Upper lobe of left lung (tissue), 6 donors: ENCODE results near the gene SLC13A3. TPM values are rescaled to one million over a fixed set of nuclear protein-coding genes. Genes with fewer than 3 reads are reported as not detected.

ENCODE experiments used
- ATAC-seq, 2 donors: fragments of 200-7000 bp; cut with Tn5 transposase; one replicate each; pipeline ENCODE4 v1.9.1; 2022; ENCODE audit warnings: mild to moderate bottlenecking in 2 of 2, moderate library complexity in 2 of 2; ENCODE audit not compliant: low FRiP score in 2 of 2
- DNase-seq, 2 donors: peaks; one replicate each; pipeline ENCODE4 v3.0.0-alpha.2; 2019 to 2020
- H3K27ac ChIP-seq, 4 donors: fragments of 200-600 bp; sonication (generic); one replicate each; pipeline ENCODE4 v1.5.1; 2016 to 2019
- H3K27me3 ChIP-seq, 4 donors: fragments of 200-600 bp; sonication (generic); one replicate each; pipeline ENCODE4 v1.5.1; 2017 to 2019
- H3K36me3 ChIP-seq, 4 donors: fragments of 200-600 bp; sonication (generic); one replicate each; pipeline ENCODE4 v1.5.1; 2016 to 2019
- H3K4me1 ChIP-seq, 4 donors: fragments of 200-600 bp; sonication (generic); one replicate each; pipeline ENCODE4 v1.5.1; 2018 to 2019
- H3K4me3 ChIP-seq, 4 donors: fragments of 200-600 bp; sonication (generic); one replicate each; pipeline ENCODE4 v1.5.1; 2017 to 2019; ENCODE audit warnings: mild to moderate bottlenecking in 2 of 4, moderate library complexity in 1 of 4
- H3K9me3 ChIP-seq, 4 donors: fragments of 200-600 bp; sonication (generic); one replicate each; pipeline ENCODE4 v1.5.1; 2018 to 2019
- CTCF ChIP-seq, 6 experiments: fragments of 450-650 bp in 4 of 6; fragments of 200-600 bp in 2 of 6; sonication (generic) in 2 of 6; IDR thresholded peaks; one replicate each; pipeline ENCODE4 v1.5.1; 2016 to 2019; ENCODE audit warnings: antibody characterized with exemption in 6 of 6
- EP300 ChIP-seq, 4 donors: sonication (generic); formaldehyde crosslinking; IDR thresholded peaks; one replicate each; pipeline ENCODE4 v1.5.1; 2017; ENCODE audit warnings: antibody characterized with exemption in 4 of 4, control low read depth in 2 of 4
- POLR2A ChIP-seq, 4 donors: fragments of 450-650 bp; IDR thresholded peaks; one replicate each; pipeline ENCODE4 v1.5.1; 2016 to 2017; ENCODE audit warnings: antibody characterized with exemption in 4 of 4, mild to moderate bottlenecking in 2 of 4
- POLR2AphosphoS5 ChIP-seq, 2 donors: sonication (generic); formaldehyde crosslinking; IDR thresholded peaks; one replicate each; pipeline ENCODE4 v1.5.1; 2017; ENCODE audit warnings: antibody characterized with exemption in 2 of 2
- WGBS, 2 donors: methylation state at CpG; one replicate each; pipeline ENCODE4 v1.1.5; 2017 to 2018; 5-methylcytosine and 5-hydroxymethylcytosine counted together
- total RNA-seq, 6 donors: library from RNA; depleted of rRNA in 4 of 6; stranded (reverse); fragments of >200 nt in 4 of 6; gene quantifications; one replicate each; pipeline versions ENCODE4 v1.1.0 to v1.2.1, GENCODE V29; 2016 to 2021
- donor health status: DM: no; HTN: no; CAD: no; lungs with moderate emphysema.
- donor health status: DM: no; HTN: yes; CAD: no; lungs with severe emphysema.

Gene SLC13A3
- total RNA-seq, 6 donors from 2014 or later, result 0.88 to 11.5 (median 1.3) TPM

- DNase-seq, result no peak
- Histone ChIP-seq H3K4me1 (no peaks in the 10 kb centered on the region), H3K36me3 (no peaks in the 10 kb centered on the region), H3K27ac (no peak overlapping the region), H3K27me3 (no peaks in the 10 kb centered on the region), H3K9me3 (no peaks in the 10 kb centered on the region), H3K4me3 (no peak overlapping the region)
- TF ChIP-seq EP300 (IDR thresholded peaks at IDR 0.05) (no peak), POLR2AphosphoS5 (IDR thresholded peaks at IDR 0.05) (no peak), CTCF (IDR thresholded peaks at IDR 0.05) (no peak)
- 90 to 97% methylated on average over 4 of the region's 4 CpGs for WGBS, 2 donors
- no peak for ATAC-seq
Measured at GRCh38 chr20:46592580-46593362, 58.5 kb downstream of the SLC13A3 start.

GRCh38 chr20:46590443-46590842, 60.8 kb downstream of the SLC13A3 start:
- WGBS, 2 donors, result 21 to 26% methylated on average over 1 of the region's 1 CpG

GRCh38 chr20:46588532-46589511, 62.4 kb downstream of the SLC13A3 start:
- no peak for ATAC-seq
- WGBS, 2 donors, result 53 to 69% methylated on average over 14 of the region's 14 CpGs

More at GRCh38 chr20:46590443-46590842, 60.8 kb downstream of the SLC13A3 start:
- Histone ChIP-seq H3K27me3 (no peaks in the 10 kb centered on the region), H3K4me1 (no peaks in the 10 kb centered on the region), H3K27ac (no peak overlapping the region), H3K36me3 (no peaks in the 10 kb centered on the region), H3K4me3 (no peak overlapping the region), H3K9me3 (no peaks in the 10 kb centered on the region)
- DNase-seq, result no peak
- no peak for TF ChIP-seq POLR2A (IDR thresholded peaks at IDR 0.05)
- TF ChIP-seq EP300 (IDR thresholded peaks at IDR 0.05), result no peak
- TF ChIP-seq POLR2AphosphoS5 (IDR thresholded peaks at IDR 0.05), result no peak
- no peak for TF ChIP-seq CTCF (IDR thresholded peaks at IDR 0.05)
- no peak for ATAC-seq

GRCh38 chr20:46587986-46588385, 63.3 kb downstream of the SLC13A3 start:
- no peak for ATAC-seq
- no peaks in the 10 kb centered on the region for H3K4me1 ChIP-seq
- no peaks in the 10 kb centered on the region for H3K9me3 ChIP-seq
- no peaks in the 10 kb centered on the region for H3K27me3 ChIP-seq
- H3K27ac ChIP-seq, result no peak overlapping the region
- H3K36me3 ChIP-seq, result no peaks in the 10 kb centered on the region
- 75 to 84% methylated on average over 7 of the region's 7 CpGs for WGBS, 2 donors
- no peak overlapping the region for H3K4me3 ChIP-seq
- DNase-seq, result peak in 1 of 2 donors; percentile 24
- TF ChIP-seq POLR2AphosphoS5 (IDR thresholded peaks at IDR 0.05), result no peak
- no peak for TF ChIP-seq CTCF (IDR thresholded peaks at IDR 0.05)
- TF ChIP-seq EP300 (IDR thresholded peaks at IDR 0.05), result no peak
- TF ChIP-seq POLR2A (IDR thresholded peaks at IDR 0.05), result no peak

More at GRCh38 chr20:46588532-46589511, 62.4 kb downstream of the SLC13A3 start:
- H3K27me3 ChIP-seq, result no peaks in the 10 kb centered on the region
- DNase-seq, result no peak
- no peaks in the 10 kb centered on the region for H3K36me3 ChIP-seq
- no peaks in the 10 kb centered on the region for H3K9me3 ChIP-seq
- no peak overlapping the region for H3K4me3 ChIP-seq
- no peak overlapping the region for H3K27ac ChIP-seq
- H3K4me1 ChIP-seq, result no peaks in the 10 kb centered on the region
- TF ChIP-seq POLR2A (IDR thresholded peaks at IDR 0.05), result no peak
- TF ChIP-seq POLR2AphosphoS5 (IDR thresholded peaks at IDR 0.05), result no peak
- TF ChIP-seq CTCF (IDR thresholded peaks at IDR 0.05), result no peak
- TF ChIP-seq EP300 (IDR thresholded peaks at IDR 0.05), result no peak
